Activated CD8-positive, alpha-beta T cell treated with anti-CD3 and anti-CD28 coated beads for 36 hours (primary cell): ENCODE data around the gene HLA-DQB1. TPM values are rescaled to one million over a fixed set of nuclear protein-coding genes. Genes with fewer than 3 reads are reported as not detected.

Experiments
- ATAC-seq: fragments of 200-7000 bp; cut with Tn5 transposase; one replicate; pipeline ENCODE4 v1.10.0; 2021; ENCODE audit warnings: mild to moderate bottlenecking, moderate library complexity
- CTCF ChIA-PET: fragments of 350-600 bp; sonication (Branson Sonifier 250); formaldehyde crosslinking; loops from one replicate; lab custom pipeline; 2021; ENCODE audit warnings: antibody characterized with exemption; lab: Charles Lee
- POLR2A ChIA-PET: fragments of 350-600 bp; sonication (Branson Sonifier 250); formaldehyde crosslinking; loops from one replicate; lab custom pipeline; 2021; ENCODE audit warnings: antibody characterized with exemption; lab: Charles Lee
- DNase-seq: peaks from one replicate; pipeline ENCODE4 v3.0.0-alpha.2; 2020
- H3K27ac Mint-ChIP-seq: one replicate; pipeline ENCODE4 v1.8.0; 2021; ENCODE audit warnings: mild to moderate bottlenecking, mixed read lengths
- H3K27me3 Mint-ChIP-seq: one replicate; pipeline ENCODE4 v1.8.0; 2021; ENCODE audit warnings: mixed read lengths
- H3K36me3 Mint-ChIP-seq: one replicate; pipeline ENCODE4 v1.8.0; 2021; ENCODE audit warnings: low read depth, mixed read lengths
- H3K4me1 Mint-ChIP-seq: one replicate; pipeline ENCODE4 v1.8.0; 2021; ENCODE audit warnings: low read depth, mixed read lengths
- H3K4me3 Mint-ChIP-seq: one replicate; pipeline ENCODE4 v1.8.0; 2021; ENCODE audit warnings: mild to moderate bottlenecking, moderate library complexity, mixed read lengths
- H3K9me3 Mint-ChIP-seq: one replicate; pipeline ENCODE4 v1.8.0; 2021; ENCODE audit warnings: mixed read lengths
- intact Hi-C: fragments of 100-400 bp; cut with micrococcal nuclease; formaldehyde crosslinking; loops from one replicate; pipeline ENCODE4 v1.10.0; 2022
- total RNA-seq, 2 experiments: library from RNA; stranded (reverse); gene quantifications; one replicate each; pipeline ENCODE4 v1.2.3, GENCODE V29; 2021
- TF ChIP-seq, protein P1 (sequence below): fragments of 200-600 bp; IDR thresholded peaks from one replicate; pipeline ENCODE4 v1.8.0; 2022; ENCODE audit warnings: antibody characterized with exemption, mild to moderate bottlenecking

Gene HLA-DQB1
- total RNA-seq, 2 experiments from 2014 or later, result 5.3 to 6.9 TPM

DNA sequence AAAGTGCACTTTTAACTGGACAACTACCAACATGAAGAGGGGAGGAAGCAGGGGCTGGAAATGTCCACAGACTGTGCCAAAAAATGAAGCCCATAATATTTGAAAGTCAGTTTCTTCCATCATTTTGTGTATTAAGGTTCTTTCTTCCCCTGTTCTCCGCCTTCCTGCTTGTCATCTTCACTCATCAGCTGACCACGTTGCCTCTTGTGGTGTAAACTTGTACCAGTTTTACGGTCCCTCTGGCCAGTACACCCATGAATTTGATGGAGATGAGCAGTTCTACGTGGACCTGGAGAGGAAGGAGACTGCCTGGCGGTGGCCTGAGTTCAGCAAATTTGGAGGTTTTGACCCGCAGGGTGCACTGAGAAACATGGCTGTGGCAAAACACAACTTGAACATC lies 25.3 kb downstream of the HLA-DQB1 start:
- TF ChIP-seq, protein P1, sequence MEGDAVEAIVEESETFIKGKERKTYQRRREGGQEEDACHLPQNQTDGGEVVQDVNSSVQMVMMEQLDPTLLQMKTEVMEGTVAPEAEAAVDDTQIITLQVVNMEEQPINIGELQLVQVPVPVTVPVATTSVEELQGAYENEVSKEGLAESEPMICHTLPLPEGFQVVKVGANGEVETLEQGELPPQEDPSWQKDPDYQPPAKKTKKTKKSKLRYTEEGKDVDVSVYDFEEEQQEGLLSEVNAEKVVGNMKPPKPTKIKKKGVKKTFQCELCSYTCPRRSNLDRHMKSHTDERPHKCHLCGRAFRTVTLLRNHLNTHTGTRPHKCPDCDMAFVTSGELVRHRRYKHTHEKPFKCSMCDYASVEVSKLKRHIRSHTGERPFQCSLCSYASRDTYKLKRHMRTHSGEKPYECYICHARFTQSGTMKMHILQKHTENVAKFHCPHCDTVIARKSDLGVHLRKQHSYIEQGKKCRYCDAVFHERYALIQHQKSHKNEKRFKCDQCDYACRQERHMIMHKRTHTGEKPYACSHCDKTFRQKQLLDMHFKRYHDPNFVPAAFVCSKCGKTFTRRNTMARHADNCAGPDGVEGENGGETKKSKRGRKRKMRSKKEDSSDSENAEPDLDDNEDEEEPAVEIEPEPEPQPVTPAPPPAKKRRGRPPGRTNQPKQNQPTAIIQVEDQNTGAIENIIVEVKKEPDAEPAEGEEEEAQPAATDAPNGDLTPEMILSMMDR, result no peak
- Mint-ChIP-seq H3K4me1 (peaks cover 11% of the 10 kb centered on the region), H3K27ac (no peak overlapping the region), H3K36me3 (no peaks in the 10 kb centered on the region), H3K27me3 (peaks cover 9% of the 10 kb centered on the region), H3K9me3 (no peaks in the 10 kb centered on the region), H3K4me3 (no peak overlapping the region)
- intact Hi-C loops, result no loop called here
- no peak for DNase-seq
- ChIA-PET POLR2A (no interaction called here), CTCF (no interaction called here)
- ATAC-seq, result no peak

DNA sequence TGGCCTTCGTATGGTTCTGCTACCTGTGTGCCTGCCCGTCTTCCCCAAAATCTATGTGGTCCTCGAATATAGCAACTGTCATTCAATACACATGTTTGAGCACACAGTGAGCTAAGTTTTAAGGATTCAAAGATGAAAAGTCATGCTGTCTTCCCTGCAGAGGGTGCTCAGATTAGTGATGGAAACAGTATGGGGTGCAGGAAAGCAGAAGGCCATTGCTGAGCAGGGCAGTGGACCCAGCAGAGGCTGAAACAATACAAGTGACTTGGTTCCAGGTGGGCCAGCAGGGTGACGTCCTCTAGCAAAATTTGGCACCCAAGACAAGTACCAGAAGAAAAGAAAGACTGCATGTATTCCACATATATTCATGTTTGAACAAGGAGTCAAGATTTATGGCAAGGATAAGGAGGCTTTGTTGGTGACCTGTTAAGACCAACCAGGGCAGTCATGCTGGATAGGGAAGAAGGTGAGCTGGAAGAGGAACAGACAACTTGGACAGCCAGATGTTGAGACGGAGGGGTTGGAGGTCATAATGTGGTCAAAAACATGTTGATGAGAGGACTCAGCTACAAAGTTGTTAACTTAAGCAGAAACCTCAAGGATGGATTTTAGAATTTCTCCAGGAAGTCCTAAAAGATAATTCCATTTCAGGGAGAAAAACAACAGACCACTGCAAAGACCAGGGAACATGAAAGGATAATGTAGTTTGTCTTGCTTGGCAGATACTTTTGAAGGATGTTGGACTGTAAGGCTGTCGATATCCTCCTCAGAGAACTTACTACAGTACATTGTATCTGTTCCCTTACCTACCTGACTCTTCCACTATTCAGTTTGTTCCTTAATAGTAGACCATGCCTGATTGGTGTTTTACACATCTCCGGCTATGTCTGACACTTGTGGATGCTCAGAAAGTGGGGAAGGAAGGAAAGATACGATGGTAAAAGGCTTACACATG lies 26.7 kb downstream of the HLA-DQB1 start:
- DNase-seq (no peak), ATAC-seq (no peak)
- Mint-ChIP-seq H3K4me3 (no peak overlapping the region), H3K36me3 (no peaks in the 10 kb centered on the region), H3K27me3 (peaks cover 13% of the 10 kb centered on the region), H3K4me1 (peaks cover 11% of the 10 kb centered on the region), H3K9me3 (no peaks in the 10 kb centered on the region), H3K27ac (no peak overlapping the region)
- intact Hi-C loops, result no loop called here
- ChIA-PET POLR2A (no interaction called here), CTCF (no interaction called here)
- TF ChIP-seq, protein P1, result no peak

DNA sequence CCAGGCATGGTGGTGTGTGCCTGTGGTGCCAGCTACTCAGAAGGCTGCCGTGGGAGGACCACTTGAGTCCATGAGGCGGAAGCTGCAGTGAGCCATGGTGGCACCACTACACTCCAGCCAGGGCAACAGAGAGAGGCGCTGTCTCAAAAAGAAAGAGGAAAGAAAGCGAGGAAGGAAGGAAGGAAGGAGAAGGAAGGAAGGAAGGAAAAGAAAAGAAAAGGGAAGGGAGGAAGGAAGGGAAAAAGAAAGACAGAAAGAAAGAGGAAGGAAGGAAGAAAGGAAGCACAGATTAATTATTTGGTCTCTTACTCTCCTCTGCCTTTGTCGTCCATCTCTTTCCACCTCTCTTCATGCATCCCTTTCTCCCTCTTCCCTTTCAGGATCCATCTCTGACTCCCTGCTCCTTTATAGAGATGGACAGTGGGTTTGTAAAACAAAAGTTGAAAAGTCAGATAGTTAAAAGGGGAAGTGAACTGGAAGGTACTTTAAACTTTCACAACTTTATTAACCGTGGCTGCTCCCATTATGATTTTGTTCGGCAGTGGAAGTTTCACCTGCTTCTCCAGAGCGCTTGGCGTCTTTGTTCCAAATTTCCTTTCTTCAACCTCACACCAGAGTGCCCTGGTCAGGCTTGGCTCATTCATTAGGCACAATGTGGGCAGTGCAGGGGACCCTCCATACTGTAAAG lies 27.8 kb downstream of the HLA-DQB1 start:
- Mint-ChIP-seq H3K4me1 (peaks cover 16% of the 10 kb centered on the region), H3K27me3 (peaks cover 13% of the 10 kb centered on the region), H3K9me3 (no peaks in the 10 kb centered on the region), H3K4me3 (peak overlapping the region; percentile 14), H3K27ac (no peak overlapping the region), H3K36me3 (no peaks in the 10 kb centered on the region)
- TF ChIP-seq, protein P1, result no peak
- ATAC-seq (no peak), DNase-seq (no peak)
- ChIA-PET CTCF (no interaction called here), POLR2A (interaction anchor here (0.6 kb wide), 1 partner anchor 130 kb away, joined by 3 read pairs; no protein-coding TSS in a partner anchor)
- intact Hi-C loops, result no loop called here

DNA sequence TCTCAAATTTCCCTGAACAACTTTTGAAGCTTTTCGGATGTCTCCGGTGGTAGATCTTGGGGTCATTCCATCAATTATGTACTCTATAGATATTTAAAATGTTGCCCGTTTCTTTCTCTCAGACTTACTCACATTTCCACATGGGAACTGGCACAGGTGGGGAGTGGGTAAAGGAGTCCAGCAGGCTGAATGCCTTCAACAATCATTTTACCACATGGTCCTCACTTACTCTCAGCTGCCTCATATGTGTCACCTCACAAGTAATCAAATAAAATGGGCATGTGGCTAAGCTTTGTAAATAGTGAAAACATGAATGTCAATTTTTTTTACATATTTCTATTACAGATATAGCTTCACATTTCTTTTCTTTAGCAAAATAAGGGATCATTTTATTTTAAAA lies 28.6 kb downstream of the HLA-DQB1 start:
- ChIA-PET CTCF (no interaction called here), POLR2A (interaction anchor here (0.6 kb wide), 1 partner anchor 131 kb away, joined by 3 read pairs; no protein-coding TSS in a partner anchor)
- H3K4me3 Mint-ChIP-seq, result no peak overlapping the region
- TF ChIP-seq, protein P1, result no peak
- intact Hi-C loops, result no loop called here
- no peaks in the 10 kb centered on the region for H3K36me3 Mint-ChIP-seq
- no peak overlapping the region for H3K27ac Mint-ChIP-seq
- no peak for DNase-seq
- peaks cover 16% of the 10 kb centered on the region for H3K4me1 Mint-ChIP-seq
- no peaks in the 10 kb centered on the region for H3K9me3 Mint-ChIP-seq
- peaks cover 13% of the 10 kb centered on the region for H3K27me3 Mint-ChIP-seq
- ATAC-seq, result no peak
